ENCODE measurements around the gene KHSRP.

GRCh38 chr19:6472713-6473112, 48.1 kb upstream of the KHSRP start:
- TF ChIP-seq, protein P1, sequence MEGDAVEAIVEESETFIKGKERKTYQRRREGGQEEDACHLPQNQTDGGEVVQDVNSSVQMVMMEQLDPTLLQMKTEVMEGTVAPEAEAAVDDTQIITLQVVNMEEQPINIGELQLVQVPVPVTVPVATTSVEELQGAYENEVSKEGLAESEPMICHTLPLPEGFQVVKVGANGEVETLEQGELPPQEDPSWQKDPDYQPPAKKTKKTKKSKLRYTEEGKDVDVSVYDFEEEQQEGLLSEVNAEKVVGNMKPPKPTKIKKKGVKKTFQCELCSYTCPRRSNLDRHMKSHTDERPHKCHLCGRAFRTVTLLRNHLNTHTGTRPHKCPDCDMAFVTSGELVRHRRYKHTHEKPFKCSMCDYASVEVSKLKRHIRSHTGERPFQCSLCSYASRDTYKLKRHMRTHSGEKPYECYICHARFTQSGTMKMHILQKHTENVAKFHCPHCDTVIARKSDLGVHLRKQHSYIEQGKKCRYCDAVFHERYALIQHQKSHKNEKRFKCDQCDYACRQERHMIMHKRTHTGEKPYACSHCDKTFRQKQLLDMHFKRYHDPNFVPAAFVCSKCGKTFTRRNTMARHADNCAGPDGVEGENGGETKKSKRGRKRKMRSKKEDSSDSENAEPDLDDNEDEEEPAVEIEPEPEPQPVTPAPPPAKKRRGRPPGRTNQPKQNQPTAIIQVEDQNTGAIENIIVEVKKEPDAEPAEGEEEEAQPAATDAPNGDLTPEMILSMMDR (IDR thresholded peaks at IDR 0.05), result no peak
- TF ChIP-seq POLR2A (IDR thresholded peaks at IDR 0.05), result no peak
- TF ChIP-seq EP300 (IDR thresholded peaks at IDR 0.05), result no peak

All from tibial nerve (tissue), 4 donors.